ENCODE measurements around the gene DISC1.
A peak's percentile ranks its signal among the peaks of the same experiment; 100 is the strongest.
"Not testable (repeated sequence)": the region's sequence is repeated elsewhere in the genome, so short reads cannot be mapped to it uniquely, and the experiment has no call there.

Gene DISC1

GRCh38 chr1:231939118-231939517, 312.5 kb downstream of the DISC1 start:
- DNase-seq = no peak

DNA sequence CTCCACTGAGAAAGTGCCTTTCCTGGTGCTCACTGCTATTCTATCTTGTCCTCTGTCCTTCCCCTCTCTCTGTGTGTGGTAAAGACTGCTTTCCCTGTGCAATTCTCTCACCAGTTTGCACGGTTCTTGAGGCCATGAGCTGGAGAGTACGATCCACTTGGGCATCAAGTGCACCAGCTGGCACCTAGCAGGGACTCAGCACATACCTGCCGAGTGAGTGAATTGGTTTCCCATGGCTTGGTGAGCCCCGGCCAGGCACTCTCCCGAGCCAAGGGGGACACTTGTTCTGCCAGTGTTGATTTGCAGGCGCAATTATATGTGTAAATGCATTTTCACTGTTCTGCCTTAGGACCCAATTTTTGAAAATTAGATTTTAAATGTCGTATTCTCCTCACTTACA, 313.5 kb downstream of the DISC1 start:
- no peak for DNase-seq

- DNase-seq = no peak
Observed at GRCh38 chr1:231940701-231941100, 314.1 kb downstream of the DISC1 start.

GRCh38 chr1:231943084-231943483, 316.5 kb downstream of the DISC1 start:
- no peak for DNase-seq

GRCh38 chr1:231948102-231948501, 321.5 kb downstream of the DISC1 start:
- not testable (repeated sequence) for DNase-seq

GRCh38 chr1:231949277-231950091, 322.9 kb downstream of the DISC1 start:
- no peak for DNase-seq

DNA sequence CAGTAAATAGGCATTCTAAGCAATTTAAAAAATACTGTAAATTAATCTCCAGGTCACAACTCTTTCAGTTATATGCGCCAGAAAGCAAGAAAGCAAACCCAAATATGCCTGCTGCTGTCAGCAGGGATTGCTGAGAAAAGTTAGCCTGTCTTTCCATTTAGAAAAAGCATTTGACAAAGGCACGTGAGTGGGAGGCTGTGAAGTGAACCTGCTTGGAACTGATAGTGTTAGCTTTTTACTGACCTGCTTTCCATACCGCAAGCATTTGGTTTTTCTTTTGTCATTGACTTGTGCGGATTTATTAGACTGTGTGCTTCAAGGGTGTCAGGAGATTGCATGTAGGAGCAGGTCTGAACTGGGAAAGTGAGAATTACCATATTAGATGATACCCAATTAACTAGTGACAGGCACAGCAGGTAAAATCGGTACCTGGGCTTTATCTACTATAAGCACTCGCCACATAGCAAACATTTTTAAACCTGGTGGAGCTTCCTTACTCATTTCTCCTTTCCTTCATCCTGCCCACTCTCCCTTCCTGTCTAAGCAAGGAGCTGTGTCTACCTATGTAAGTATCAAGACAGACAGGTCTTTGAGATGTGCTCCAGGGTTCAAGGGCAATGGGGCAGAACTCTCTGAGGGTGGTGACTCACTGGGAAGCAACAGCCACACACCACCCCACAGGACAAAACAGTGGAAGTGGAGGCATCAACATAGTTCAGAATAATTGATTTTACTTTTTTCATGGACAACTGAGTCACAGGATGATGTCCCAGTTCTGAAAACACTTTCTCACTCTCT, 323.9 kb downstream of the DISC1 start:
- DNase-seq = no peak

GRCh38 chr1:231951374-231951773, 324.8 kb downstream of the DISC1 start:
- DNase-seq = no peak

GRCh38 chr1:231952154-231952553, 325.6 kb downstream of the DISC1 start:
- no peak for DNase-seq

DNA sequence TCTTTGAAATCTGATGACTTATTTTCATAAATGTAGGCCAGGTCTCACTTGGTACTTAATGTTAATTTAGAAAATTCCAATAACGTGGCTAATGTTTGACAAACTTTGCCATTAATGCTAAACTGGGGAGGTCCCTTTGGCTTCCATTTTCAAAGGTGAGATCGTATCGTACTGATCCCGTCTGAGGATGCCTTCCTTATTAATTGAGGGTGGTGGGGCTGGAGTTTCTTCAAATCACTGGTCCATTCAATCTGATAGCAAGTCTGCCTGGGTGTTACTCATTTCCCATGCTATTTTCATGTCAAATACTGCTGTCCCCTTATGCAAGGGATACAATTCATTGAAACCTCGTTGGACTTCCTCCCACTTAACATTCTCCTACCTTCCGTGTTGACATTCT, 327.1 kb downstream of the DISC1 start:
- DNase-seq = no peak

DNA sequence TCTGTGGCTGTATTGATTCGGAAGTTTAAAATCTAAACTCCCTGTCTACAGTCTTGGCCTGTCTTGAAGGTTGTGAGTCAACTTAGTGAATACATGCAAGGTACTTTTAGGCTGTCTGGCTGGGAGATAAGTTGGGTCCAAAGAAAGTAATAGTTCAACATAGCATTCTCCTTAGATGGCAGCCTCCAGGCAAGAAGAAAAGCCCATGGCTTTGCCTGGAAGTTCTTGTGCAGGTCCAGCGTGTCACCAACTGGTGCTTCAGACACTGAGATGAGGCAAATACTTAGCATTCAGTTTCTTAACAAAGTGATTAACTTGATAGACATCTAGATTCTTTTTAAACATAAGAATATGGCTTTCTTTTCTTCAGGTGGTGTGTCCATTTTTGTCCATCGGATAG, 328.2 kb downstream of the DISC1 start:
- DNase-seq = no peak

DNA sequence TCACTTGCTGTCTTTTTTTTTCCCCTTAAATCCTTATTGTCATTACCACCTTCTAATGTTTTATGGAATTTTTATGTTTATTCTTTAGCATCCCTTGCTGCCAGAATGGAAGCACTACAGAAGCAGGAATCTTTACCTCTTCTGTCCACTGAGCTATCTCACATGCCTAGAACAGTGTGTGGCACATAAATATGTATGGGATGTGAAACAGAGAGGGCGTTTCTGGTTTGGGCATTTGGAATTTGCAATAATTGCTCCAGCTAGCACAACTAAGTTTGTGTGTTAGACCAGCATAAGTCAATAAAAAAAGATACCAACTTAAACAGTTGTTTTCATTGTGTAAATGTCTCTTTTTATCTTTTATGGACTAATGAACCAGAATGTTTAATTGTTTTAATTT, 330.8 kb downstream of the DISC1 start:
- DNase-seq = no peak

DNA sequence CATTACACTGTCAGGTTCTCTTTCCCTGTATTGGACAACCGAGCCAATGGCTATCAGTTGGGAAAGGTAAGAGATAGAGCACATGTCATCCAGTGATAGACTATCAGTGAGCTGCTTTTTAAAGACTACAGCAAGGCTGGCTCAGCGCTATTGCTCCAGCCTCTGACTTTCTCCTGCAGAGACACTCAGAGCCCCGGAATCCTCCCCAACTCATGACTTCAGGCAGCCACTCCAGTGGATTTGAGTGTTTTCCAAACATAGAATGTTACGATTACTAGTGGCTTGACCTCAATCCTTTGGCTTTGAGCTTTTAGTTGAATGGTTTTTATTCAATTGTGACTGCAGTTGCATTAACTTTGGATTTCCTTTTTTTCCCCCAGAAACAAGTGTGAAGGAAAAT, 331.9 kb downstream of the DISC1 start:
- no peak for DNase-seq

DNA sequence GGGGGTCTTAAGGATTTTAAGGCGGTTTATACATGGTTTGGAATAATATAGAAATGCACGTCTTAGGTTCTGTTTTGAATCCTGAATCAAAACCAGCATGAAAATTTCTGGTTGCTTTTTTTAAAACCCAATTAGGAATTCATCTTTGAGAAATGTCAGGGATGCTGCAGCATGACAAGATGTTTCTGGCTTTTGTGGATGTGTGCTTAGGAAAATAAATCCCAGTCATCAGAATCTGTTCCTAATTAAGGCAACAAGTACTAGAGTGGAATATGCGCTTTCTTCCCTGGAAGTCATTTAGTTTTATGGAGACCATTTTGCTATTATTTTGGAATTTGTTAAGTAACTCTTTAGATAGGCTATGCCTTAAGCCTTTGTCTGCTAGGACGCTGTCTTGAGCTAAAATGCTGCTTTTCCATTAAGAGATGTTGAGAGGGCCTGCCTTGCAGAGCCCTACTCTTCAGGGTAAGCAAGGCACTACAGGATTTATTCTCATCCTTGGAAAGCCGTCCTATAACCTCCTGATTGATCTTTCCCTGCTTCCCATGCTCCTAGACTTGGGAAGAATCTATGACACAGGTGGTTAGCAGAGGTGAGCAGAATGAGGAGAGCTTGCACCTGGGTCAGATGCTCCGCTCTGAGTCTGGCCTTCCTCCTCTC, 332.8 kb downstream of the DISC1 start:
- no peak for DNase-seq

DNA sequence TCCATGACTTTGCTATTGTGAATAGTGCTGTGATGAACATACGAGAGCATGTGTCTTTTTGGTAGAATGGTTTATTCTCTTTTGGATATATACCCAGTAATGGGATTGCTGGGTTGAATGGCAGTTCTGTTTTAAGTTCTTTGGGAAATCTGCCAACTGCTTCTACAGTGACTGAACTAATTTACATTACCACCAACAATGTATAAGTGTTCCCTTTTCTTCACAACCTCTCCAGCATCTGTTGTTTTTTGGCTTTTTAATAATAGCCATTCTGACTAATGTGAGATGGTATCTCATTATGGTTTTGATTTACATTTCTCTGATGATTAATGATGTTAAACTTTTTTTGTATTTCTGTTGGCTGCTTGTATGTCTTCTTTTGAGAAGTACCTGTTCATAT, 335.2 kb downstream of the DISC1 start:
- DNase-seq = not testable (repeated sequence)

DNA sequence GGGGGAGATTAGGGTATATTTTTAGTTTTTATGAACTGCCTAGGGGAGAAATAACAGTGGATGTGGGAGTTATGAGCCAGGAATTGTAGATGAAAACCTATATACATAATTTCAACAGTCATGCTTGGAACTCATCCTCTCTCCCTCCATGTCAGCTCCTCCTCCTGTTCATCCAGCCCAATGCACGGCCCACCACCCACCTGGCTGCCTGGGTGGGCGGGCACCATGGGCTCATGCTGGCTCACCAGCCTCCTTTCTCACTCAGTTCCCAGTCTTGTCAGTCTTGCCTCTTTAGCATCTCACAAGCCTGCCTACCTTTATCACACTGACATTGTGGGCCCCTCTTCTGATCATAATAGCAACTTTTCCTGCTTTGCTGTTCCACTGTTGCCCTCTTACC, 336.0 kb downstream of the DISC1 start:
- DNase-seq = no peak

DNA sequence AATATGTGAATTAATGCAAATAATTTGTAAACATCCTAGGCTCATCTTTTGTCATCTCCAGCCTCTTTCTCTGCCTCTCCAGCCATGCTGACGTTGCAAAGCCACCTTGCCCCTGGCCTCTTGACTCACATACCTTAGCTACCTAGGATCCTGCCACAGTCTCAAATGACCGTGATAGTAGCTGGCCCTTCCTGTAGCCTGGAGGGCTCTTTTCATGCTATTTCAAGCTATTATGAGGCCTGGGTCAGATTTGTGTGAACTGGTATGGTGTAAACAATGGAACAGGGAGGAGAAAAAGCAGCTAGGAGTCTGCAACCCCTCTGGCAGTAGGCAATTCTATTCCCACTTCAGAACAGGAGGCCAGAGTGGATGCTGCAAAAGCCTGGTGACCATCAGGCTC, 337.7 kb downstream of the DISC1 start:
- no peak for DNase-seq

- DNase-seq = no peak
Observed at GRCh38 chr1:231964961-231965360, 338.4 kb downstream of the DISC1 start.

DNA sequence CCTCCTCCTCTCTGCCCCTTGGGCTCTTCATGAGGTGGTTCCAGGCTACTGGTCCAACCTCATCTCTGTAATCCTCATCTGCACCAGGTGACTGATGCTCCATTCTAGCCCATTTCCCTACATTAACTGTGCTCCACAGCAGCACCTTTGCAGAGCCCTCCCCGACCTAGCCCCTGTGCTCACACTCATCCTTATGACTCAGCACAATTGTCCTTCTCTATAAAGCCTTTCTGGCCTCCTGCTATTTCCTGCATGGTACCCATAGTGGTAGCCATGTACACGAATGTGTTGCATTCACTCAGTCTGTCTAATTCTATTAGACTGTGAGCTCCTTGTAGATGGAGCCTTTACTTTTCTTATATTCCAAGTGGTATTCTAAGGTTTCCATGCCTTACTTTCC, 339.0 kb downstream of the DISC1 start:
- no peak for DNase-seq

DNA sequence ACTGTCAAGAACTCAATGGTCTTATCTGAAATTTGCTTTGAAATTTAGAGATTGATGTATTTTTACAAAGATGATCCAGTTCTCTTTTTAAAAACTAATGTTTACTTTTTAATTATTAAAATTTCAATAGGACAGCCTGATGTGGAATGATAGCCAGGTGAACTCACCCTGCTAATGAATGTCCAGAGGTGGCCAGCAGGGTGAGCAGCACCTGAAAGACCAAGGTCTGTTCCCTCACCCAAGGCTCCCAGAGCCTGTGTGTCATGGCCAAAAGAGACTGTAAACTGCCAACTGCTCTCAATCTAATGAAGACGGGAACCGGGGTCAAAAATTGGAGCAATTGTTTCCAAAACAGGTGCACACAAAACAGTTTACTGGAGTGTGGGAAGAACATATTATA, 340.4 kb downstream of the DISC1 start:
- no peak for DNase-seq

DNA sequence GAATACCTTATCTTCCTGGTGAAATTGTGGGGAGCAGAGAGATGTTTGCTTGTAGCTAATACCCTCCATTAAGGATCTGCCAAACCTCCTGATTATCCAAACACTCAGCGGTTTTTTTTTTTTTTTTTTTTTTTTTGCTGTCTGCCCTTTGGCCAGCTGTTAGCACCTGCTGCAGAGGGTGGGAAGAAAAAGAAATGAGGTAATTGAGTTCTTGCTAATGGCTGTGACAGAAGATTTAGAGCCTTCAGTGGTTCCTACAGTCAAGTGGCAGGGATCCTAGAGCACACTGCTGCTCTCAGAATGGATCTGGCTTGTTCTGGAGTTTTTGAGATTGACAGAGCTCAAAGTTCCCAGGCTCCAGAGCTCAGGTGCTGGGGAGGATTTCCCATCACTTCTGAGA, 342.5 kb downstream of the DISC1 start:
- DNase-seq = no peak

GRCh38 chr1:231969761-231970160, 343.2 kb downstream of the DISC1 start:
- DNase-seq = not testable (repeated sequence)

- peak; percentile 2 to 30 for DNase-seq
Observed at GRCh38 chr1:231970684-231971083, 344.1 kb downstream of the DISC1 start.
